Measurements from ENCODE around the gene LDLRAD4.

DNA sequence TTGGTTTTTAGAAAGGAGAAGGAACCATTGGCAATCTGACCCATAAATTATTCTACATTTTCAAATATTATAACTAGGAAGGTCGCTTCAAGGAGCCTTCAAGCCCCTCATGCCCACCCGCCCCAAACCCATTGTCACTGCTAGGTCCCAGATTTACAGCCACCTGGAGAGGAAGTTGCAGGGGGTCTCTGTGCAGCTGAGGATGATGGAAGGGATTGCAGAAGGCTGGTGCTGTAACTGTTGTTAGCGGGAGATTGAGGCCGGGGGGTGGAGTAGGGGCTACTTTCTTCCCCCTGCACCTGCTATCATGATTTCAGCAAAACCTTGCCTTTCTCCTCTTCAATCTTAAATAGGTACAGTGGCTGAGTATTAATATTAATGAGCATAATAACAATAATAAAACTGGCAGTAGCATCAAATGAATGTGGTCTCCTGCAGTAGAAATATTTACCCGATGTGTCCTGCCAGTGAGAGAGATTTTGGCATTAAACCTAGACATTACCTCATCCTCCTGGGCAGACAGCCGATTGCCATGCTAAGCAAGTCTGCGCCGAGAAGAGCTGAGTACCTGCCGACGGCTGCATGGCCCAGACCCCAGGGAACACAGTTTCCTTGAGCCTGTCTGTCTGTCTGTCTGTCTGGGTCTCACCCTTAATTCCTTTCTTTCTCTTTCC is 282.4 kb downstream of the LDLRAD4 start:
- TF ChIP-seq, protein P1, sequence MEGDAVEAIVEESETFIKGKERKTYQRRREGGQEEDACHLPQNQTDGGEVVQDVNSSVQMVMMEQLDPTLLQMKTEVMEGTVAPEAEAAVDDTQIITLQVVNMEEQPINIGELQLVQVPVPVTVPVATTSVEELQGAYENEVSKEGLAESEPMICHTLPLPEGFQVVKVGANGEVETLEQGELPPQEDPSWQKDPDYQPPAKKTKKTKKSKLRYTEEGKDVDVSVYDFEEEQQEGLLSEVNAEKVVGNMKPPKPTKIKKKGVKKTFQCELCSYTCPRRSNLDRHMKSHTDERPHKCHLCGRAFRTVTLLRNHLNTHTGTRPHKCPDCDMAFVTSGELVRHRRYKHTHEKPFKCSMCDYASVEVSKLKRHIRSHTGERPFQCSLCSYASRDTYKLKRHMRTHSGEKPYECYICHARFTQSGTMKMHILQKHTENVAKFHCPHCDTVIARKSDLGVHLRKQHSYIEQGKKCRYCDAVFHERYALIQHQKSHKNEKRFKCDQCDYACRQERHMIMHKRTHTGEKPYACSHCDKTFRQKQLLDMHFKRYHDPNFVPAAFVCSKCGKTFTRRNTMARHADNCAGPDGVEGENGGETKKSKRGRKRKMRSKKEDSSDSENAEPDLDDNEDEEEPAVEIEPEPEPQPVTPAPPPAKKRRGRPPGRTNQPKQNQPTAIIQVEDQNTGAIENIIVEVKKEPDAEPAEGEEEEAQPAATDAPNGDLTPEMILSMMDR (IDR thresholded peaks at IDR 0.05), result no peak
- no peak for TF ChIP-seq POLR2A (IDR thresholded peaks at IDR 0.05)
